ENCODE results near the gene CISD2.

DNA sequence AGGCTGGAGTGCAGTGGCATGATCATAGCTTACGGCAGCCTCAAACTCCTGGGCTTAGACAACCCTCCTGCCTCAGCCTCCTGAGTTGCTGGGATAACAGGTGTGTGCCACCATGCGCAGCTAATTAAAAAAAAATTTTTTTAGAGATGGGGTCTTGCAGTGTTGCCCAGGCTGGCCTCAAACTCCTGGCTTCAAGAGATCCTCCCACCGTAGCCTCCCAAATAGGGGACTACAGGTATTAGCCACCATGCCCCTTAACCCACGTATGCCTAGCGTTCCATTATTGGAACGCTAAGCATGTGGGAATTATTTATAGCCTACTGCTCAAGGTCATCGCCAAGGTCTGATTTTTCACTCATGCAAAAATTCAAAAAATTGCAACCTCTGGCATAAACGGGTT is 21.1 kb upstream of the CISD2 start:
- TF ChIP-seq, protein P1, sequence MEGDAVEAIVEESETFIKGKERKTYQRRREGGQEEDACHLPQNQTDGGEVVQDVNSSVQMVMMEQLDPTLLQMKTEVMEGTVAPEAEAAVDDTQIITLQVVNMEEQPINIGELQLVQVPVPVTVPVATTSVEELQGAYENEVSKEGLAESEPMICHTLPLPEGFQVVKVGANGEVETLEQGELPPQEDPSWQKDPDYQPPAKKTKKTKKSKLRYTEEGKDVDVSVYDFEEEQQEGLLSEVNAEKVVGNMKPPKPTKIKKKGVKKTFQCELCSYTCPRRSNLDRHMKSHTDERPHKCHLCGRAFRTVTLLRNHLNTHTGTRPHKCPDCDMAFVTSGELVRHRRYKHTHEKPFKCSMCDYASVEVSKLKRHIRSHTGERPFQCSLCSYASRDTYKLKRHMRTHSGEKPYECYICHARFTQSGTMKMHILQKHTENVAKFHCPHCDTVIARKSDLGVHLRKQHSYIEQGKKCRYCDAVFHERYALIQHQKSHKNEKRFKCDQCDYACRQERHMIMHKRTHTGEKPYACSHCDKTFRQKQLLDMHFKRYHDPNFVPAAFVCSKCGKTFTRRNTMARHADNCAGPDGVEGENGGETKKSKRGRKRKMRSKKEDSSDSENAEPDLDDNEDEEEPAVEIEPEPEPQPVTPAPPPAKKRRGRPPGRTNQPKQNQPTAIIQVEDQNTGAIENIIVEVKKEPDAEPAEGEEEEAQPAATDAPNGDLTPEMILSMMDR (IDR thresholded peaks at IDR 0.05), result no peak
- TF ChIP-seq POLR2AphosphoS5 (IDR thresholded peaks at IDR 0.05), result no peak
